Measurements from ENCODE around the gene ADGRB3. TPM values are rescaled to one million over a fixed set of nuclear protein-coding genes. Genes with fewer than 3 reads are reported as not detected.

ADGRB3 gene
- total and polyA plus RNA-seq, 10 of the 15 experiments (the other 5 are each of a cell fraction or from before 2014, with no cell fraction given), result 0.03 to 0.06 TPM; not detected in 8

- FAIRE-seq (no peak), DNase-seq (ENCODE audit: low read depth, low spot score) (no peak), ATAC-seq (no peak)
- Histone ChIP-seq H3K4me2 (ENCODE audit: control insufficient read depth, insufficient read depth) (no peak overlapping the region), H3K36me3 (ENCODE audit: control insufficient read depth in 2 of 2, insufficient read depth in 2 of 2, low read length in 1 of 2) (no peaks in the 10 kb centered on the region), H3K4me3 (no peak overlapping the region), H3K9ac (ENCODE audit: control insufficient read depth, insufficient read depth, low read length) (no peak overlapping the region), H3K79me2 (ENCODE audit: control insufficient read depth, insufficient read depth, low read length) (no peaks in the 10 kb centered on the region), H4K20me1 (ENCODE audit: control insufficient read depth, insufficient read depth) (no peaks in the 10 kb centered on the region), H3K27me3 (replicated peaks in 1 of 2; ENCODE audit: control insufficient read depth in 2 of 2, insufficient read depth in 2 of 2, low read length in 1 of 2) (no peaks in the 10 kb centered on the region), H3K9me3 (replicated peaks; ENCODE audit: control insufficient read depth, insufficient read depth, low read length) (no peaks in the 10 kb centered on the region), H2AFZ (ENCODE audit: control insufficient read depth, low read depth, low read length) (no peak overlapping the region), H3K4me1 (ENCODE audit: control insufficient read depth, insufficient read depth, low read length) (no peaks in the 10 kb centered on the region), H3K27ac (ENCODE audit: control insufficient read depth, insufficient read depth) (no peak overlapping the region)
- CTCF ChIA-PET, result interaction anchor here (1.1 kb wide), 1 partner anchor 242 kb away, joined by 4 read pairs; no protein-coding TSS in a partner anchor
- intact Hi-C loops (cut with micrococcal nuclease; ENCODE audit: unreplicated experiment), result no loop called here
- in situ Hi-C loops (cut with MboI), result loop anchor here (25.0 kb wide), 1 partner anchor 1486 kb away; no protein-coding TSS in a partner anchor
- 55% methylated on average over 6 of the region's 6 CpGs for WGBS (ENCODE audit: insufficient coverage, insufficient replicate concordance, low lambda C conversion rate, missing lambda C conversion rate)
- POLR2A ChIA-PET, result no interaction called here
- TF ChIP-seq ELK1 (IDR thresholded peaks at IDR 0.05; ENCODE audit: low read depth, low read length), result no peak
- RAD21 ChIA-PET (ENCODE audit: unreplicated experiment), result no interaction called here
- BruUV-seq (replicated peaks), result no TSS peak
- SMC1A ChIA-PET (ENCODE audit: uncharacterized antibody, unreplicated experiment), result interaction anchor here (0.6 kb wide), 1 partner anchor 961 kb away, joined by 3 read pairs; no protein-coding TSS in a partner anchor
These were observed 9.1 kb upstream of the ADGRB3 start for GRCh38 chr6:68625998-68626397.

DNA sequence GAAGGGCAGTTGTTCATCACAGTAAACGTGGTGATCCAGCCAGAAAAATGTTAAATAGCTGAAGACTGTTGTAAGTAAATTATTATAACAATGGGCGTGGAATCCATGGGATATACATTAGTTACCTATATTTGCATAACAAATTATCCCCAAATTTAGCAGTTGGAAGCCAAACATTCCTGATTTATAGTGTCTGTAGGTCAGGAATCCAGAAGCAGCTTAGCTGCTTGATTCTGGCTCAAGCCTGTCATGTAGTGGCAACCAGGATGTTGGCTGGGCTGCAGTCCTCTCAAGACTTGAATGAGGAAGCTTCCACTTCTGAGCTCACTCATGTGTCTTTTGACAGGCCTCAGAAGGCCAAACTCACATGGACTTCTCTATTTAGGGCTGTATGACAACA lies 6.9 kb upstream of the ADGRB3 start:
- FAIRE-seq (no peak), ATAC-seq (no peak), DNase-seq (ENCODE audit: low read depth, low spot score) (no peak)
- ChIA-PET SMC1A (ENCODE audit: uncharacterized antibody, unreplicated experiment) (no interaction called here), RAD21 (ENCODE audit: unreplicated experiment) (no interaction called here), POLR2A (no interaction called here), CTCF (no interaction called here)
- no peak for TF ChIP-seq SPI1 (IDR thresholded peaks at IDR 0.05; ENCODE audit: borderline replicate concordance, insufficient read depth, low read depth, low read length)
- no peak for TF ChIP-seq TAF1 (IDR thresholded peaks at IDR 0.05; ENCODE audit: borderline replicate concordance, low read depth, low read length)
- Histone ChIP-seq H3K4me1 (ENCODE audit: control insufficient read depth, insufficient read depth, low read length) (no peaks in the 10 kb centered on the region), H3K36me3 (ENCODE audit: control insufficient read depth in 2 of 2, insufficient read depth in 2 of 2, low read length in 1 of 2) (no peaks in the 10 kb centered on the region), H3K4me2 (ENCODE audit: control insufficient read depth, insufficient read depth) (no peak overlapping the region), H3K27ac (ENCODE audit: control insufficient read depth, insufficient read depth) (no peak overlapping the region), H2AFZ (ENCODE audit: control insufficient read depth, low read depth, low read length) (no peak overlapping the region), H3K4me3 (no peak overlapping the region), H3K27me3 (replicated peaks in 1 of 2; ENCODE audit: control insufficient read depth in 2 of 2, insufficient read depth in 2 of 2, low read length in 1 of 2) (no peaks in the 10 kb centered on the region), H3K9me3 (replicated peaks; ENCODE audit: control insufficient read depth, insufficient read depth, low read length) (no peaks in the 10 kb centered on the region), H3K79me2 (ENCODE audit: control insufficient read depth, insufficient read depth, low read length) (no peaks in the 10 kb centered on the region), H3K9ac (ENCODE audit: control insufficient read depth, insufficient read depth, low read length) (no peak overlapping the region), H4K20me1 (ENCODE audit: control insufficient read depth, insufficient read depth) (no peaks in the 10 kb centered on the region)
- 0% methylated on average over 2 of the region's 2 CpGs for WGBS (ENCODE audit: insufficient coverage, insufficient replicate concordance, low lambda C conversion rate, missing lambda C conversion rate)
- in situ Hi-C loops (cut with MboI) (loop anchor here (25.0 kb wide), 1 partner anchor 1484 kb away; no protein-coding TSS in a partner anchor), intact Hi-C loops (cut with micrococcal nuclease; ENCODE audit: unreplicated experiment) (no loop called here)
- no TSS peak for BruUV-seq (replicated peaks)
